DOHH2 (cell line): Measurements from ENCODE around the gene ITPKB.
A peak's percentile ranks its signal among the peaks of the same experiment; 100 is the strongest.

Experiments used
- H3F3A ChIP-seq: fragments of 200-600 bp; sonication (generic), shearing (Covaris generic); 2 replicates; pipeline ENCODE4 v1.6.0; 2016; ENCODE audit warnings: antibody characterized with exemption, mild to moderate bottlenecking; ENCODE audit not compliant: control insufficient read depth, insufficient read depth
- H3K27ac ChIP-seq: fragments of 200-600 bp; sonication (generic); 2 replicates; pipeline ENCODE4 v1.5.1; 2014; ENCODE audit warnings: low read depth, mild to moderate bottlenecking, low read length, moderate library complexity
- H3K27me3 ChIP-seq: fragments of 200-600 bp; sonication (generic); 2 replicates; pipeline ENCODE4 v1.6.1; 2014; ENCODE audit warnings: mild to moderate bottlenecking, low read length, mixed read lengths; ENCODE audit not compliant: control insufficient read depth
- H3K36me3 ChIP-seq: fragments of 200-600 bp; sonication (generic); 2 replicates; pipeline ENCODE4 v1.6.1; 2014; ENCODE audit warnings: mild to moderate bottlenecking, low read length, moderate library complexity, mixed read lengths; ENCODE audit not compliant: control insufficient read depth
- H3K4me1 ChIP-seq: fragments of 200-600 bp; sonication (generic); 2 replicates; pipeline ENCODE4 v1.6.1; 2014; ENCODE audit warnings: mild to moderate bottlenecking, low read length, mixed read lengths; ENCODE audit not compliant: control insufficient read depth
- H3K4me2 ChIP-seq: fragments of 200-600 bp; sonication (generic); 2 replicates; pipeline ENCODE4 v1.6.0; 2014; ENCODE audit warnings: mild to moderate bottlenecking, low read length, moderate library complexity
- H3K4me3 ChIP-seq: fragments of 200-600 bp; sonication (generic); 2 replicates; pipeline ENCODE4 v1.5.1; 2014; ENCODE audit warnings: mild to moderate bottlenecking, low read length, mixed read lengths
- H3K79me2 ChIP-seq: fragments of 200-600 bp; sonication (generic); 2 replicates; pipeline ENCODE4 v1.6.1; 2014; ENCODE audit warnings: mild to moderate bottlenecking, low read length, mixed read lengths; ENCODE audit not compliant: control insufficient read depth
- H3K9me2 ChIP-seq: fragments of 200-600 bp; sonication (generic); replicated peaks from 2 replicates; pipeline ENCODE4 v1.6.1; 2014; ENCODE audit warnings: mild to moderate bottlenecking, low read length, mixed read lengths; ENCODE audit not compliant: control insufficient read depth
- H3K9me3 ChIP-seq: fragments of 200-600 bp; sonication (generic); 2 replicates; pipeline ENCODE4 v1.6.1; 2014; ENCODE audit warnings: antibody characterized with exemption, low read length, mixed read lengths; ENCODE audit not compliant: control insufficient read depth, insufficient read depth
- H4K20me1 ChIP-seq: fragments of 200-600 bp; sonication (generic); 2 replicates; pipeline ENCODE4 v1.6.0; 2014; ENCODE audit warnings: low read depth, mild to moderate bottlenecking, antibody characterized with exemption, low read length, moderate library complexity; ENCODE audit not compliant: control insufficient read depth, insufficient read depth
- CTCF ChIP-seq: fragments of 200-600 bp; sonication (generic); IDR thresholded peaks from one replicate; pipeline ENCODE4 v1.5.1; 2014; ENCODE audit warnings: antibody characterized with exemption, mild to moderate bottlenecking, low read depth, low read length; ENCODE audit not compliant: poor library complexity, severe bottlenecking
- EZH2phosphoT487 ChIP-seq: fragments of 200-600 bp; sonication (generic); IDR thresholded peaks from 2 replicates; pipeline ENCODE4 v1.6.1; 2017; ENCODE audit warnings: borderline replicate concordance, mild to moderate bottlenecking, antibody characterized with exemption, low read length, moderate library complexity, mixed read lengths

Gene ITPKB

GRCh38 chr1:226634166-226634588 is 104.9 kb downstream of the ITPKB start:
- Histone ChIP-seq H3K79me2 (peaks cover 3% of the 10 kb centered on the region; the same call in 1 of the 2 replicates), H3K4me2 (peak overlapping the region; percentile 65), H4K20me1 (no peaks in the 10 kb centered on the region), H3K4me1 (peaks cover 66% of the 10 kb centered on the region), H3K9me2 (no peaks in the 10 kb centered on the region), H3F3A (peaks cover 15% of the 10 kb centered on the region), H3K4me3 (peak overlapping the region; percentile 53), H3K27ac (peak overlapping the region; percentile 90), H3K36me3 (peaks cover 67% of the 10 kb centered on the region), H3K27me3 (no peaks in the 10 kb centered on the region), H3K9me3 (no peaks in the 10 kb centered on the region)
- TF ChIP-seq EZH2phosphoT487 (no peak), CTCF (peak; percentile 97)

- Histone ChIP-seq H3K27ac (peak overlapping the region; percentile 90), H3K9me3 (no peaks in the 10 kb centered on the region), H3F3A (peaks cover 15% of the 10 kb centered on the region), H3K4me3 (peak overlapping the region; percentile 53), H3K4me2 (peak overlapping the region; percentile 65), H4K20me1 (no peaks in the 10 kb centered on the region), H3K27me3 (no peaks in the 10 kb centered on the region), H3K4me1 (peaks cover 66% of the 10 kb centered on the region), H3K9me2 (no peaks in the 10 kb centered on the region), H3K36me3 (peaks cover 65% of the 10 kb centered on the region), H3K79me2 (peaks cover 3% of the 10 kb centered on the region; the same call in 1 of the 2 replicates)
- TF ChIP-seq CTCF (no peak), EZH2phosphoT487 (no peak)
Observed at GRCh38 chr1:226633541-226634165, 105.4 kb downstream of the ITPKB start.

GRCh38 chr1:226632922-226633351 is 106.1 kb downstream of the ITPKB start:
- Histone ChIP-seq H3K27ac (peak overlapping the region; percentile 90), H3K4me1 (peaks cover 66% of the 10 kb centered on the region), H3K4me2 (peak overlapping the region; percentile 65), H3K36me3 (peaks cover 57% of the 10 kb centered on the region), H4K20me1 (no peaks in the 10 kb centered on the region), H3K9me3 (no peaks in the 10 kb centered on the region), H3F3A (peaks cover 15% of the 10 kb centered on the region), H3K4me3 (peak overlapping the region; percentile 53), H3K79me2 (peaks cover 3% of the 10 kb centered on the region; the same call in 1 of the 2 replicates), H3K27me3 (no peaks in the 10 kb centered on the region), H3K9me2 (no peaks in the 10 kb centered on the region)
- TF ChIP-seq EZH2phosphoT487 (no peak), CTCF (no peak)
